Lower leg skin (tissue), 3 donors: ENCODE results near the gene DDX10.

Experiments used
- CTCF ChIP-seq, 3 donors: fragments of 450-650 bp; IDR thresholded peaks; one replicate each; pipeline ENCODE4 v1.5.1; 2016; ENCODE audit warnings: antibody characterized with exemption in 3 of 3, mild to moderate bottlenecking in 3 of 3, moderate library complexity in 2 of 3
- POLR2A ChIP-seq, 2 donors: fragments of 450-650 bp; IDR thresholded peaks; one replicate each; pipeline ENCODE4 v1.6.1; 2016 to 2017; ENCODE audit warnings: antibody characterized with exemption in 2 of 2, mild to moderate bottlenecking in 1 of 2, moderate library complexity in 1 of 2

- TF ChIP-seq POLR2A (IDR thresholded peaks at IDR 0.05) (no peak), CTCF (IDR thresholded peaks at IDR 0.05) (no peak)
Measured at GRCh38 chr11:108985236-108985944, 320.5 kb downstream of the DDX10 start.
